SH-SY5Y (cell line): ENCODE measurements around the gene HLA-DOB.

Source experiments
- GATA2 ChIP-seq: IDR thresholded peaks from 2 replicates; pipeline ENCODE4 v1.6.1; 2011; ENCODE audit warnings: mild to moderate bottlenecking, low read depth, low read length
- GATA3 ChIP-seq: IDR thresholded peaks from 2 replicates; pipeline ENCODE4 v1.6.1; 2011; ENCODE audit warnings: low read depth, mild to moderate bottlenecking, low read length, moderate library complexity

DNA sequence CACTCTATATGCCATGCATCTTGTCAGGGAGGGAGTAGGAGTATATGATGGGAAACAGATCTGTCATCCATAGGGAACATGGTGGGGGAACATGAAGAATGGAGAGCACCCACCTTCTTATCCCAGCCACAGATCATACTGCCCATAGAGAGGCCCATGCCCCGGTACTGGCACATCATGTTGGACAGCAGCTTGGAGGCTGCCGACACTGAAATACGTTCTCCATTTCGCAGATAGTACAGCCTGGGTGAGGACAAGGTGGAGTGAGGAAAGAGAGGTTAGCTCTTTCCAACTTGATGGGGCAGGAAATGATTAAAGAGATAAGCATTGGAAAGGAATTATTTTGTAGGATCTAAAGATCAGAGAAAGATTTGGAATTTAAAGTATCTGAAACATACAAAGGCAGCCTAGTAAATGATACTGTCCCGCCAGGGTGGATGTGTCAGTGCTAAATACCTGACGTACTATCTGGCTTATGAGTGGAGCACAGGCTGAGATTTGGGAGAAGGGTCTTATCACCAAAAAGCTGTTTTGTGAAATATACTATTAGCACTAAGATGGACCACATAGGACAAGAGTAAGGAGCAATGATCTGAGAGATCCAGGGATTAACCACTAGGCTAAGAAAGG lies 25.3 kb upstream of the HLA-DOB start:
- TF ChIP-seq GATA2 (no peak), GATA3 (no peak)
